Measurements from ENCODE around the gene RET. TPM values are rescaled to one million over a fixed set of nuclear protein-coding genes. Genes with fewer than 3 reads are reported as not detected.

The RET gene
- total RNA-seq = 0.94 TPM
- long read RNA-seq, full-length matches to known transcripts = 1 of 4 reads
- long read RNA-seq, partial matches to known transcripts = 1 of 4 reads
- long read RNA-seq, other reads (novel, unspliced or antisense) = 2 of 4 reads

GRCh38 chr10:43076876-43077420 is at the start of gene RET:
RET (plus strand) TSS chr10:43077069; CDS start chr10:43077259, 190 bp downstream.
- intact Hi-C loops (cut with DNase I) = loop anchor here (5.0 kb wide), 1 partner anchor 210 kb away; no protein-coding TSS in a partner anchor
- no peak for DNase-seq (ENCODE audit: low spot score)

GRCh38 chr10:43027331-43027955 is 49.4 kb upstream of the RET start:
- DNase-seq (ENCODE audit: low spot score) = no peak
- intact Hi-C loops (cut with DNase I) = no loop called here

- intact Hi-C loops (cut with DNase I) = no loop called here
- DNase-seq (ENCODE audit: low spot score) = no peak
Measured at GRCh38 chr10:43028143-43028542, 48.7 kb upstream of the RET start.

- intact Hi-C loops (cut with DNase I) = no loop called here
- DNase-seq (ENCODE audit: low spot score) = no peak
Measured at GRCh38 chr10:43029043-43029442, 47.8 kb upstream of the RET start.

- DNase-seq (ENCODE audit: low spot score) = no peak
- intact Hi-C loops (cut with DNase I) = no loop called here
Measured at GRCh38 chr10:43032613-43033012, 44.3 kb upstream of the RET start.

- intact Hi-C loops (cut with DNase I) = no loop called here
- DNase-seq (ENCODE audit: low spot score) = no peak
Measured at GRCh38 chr10:43035800-43036199, 41.1 kb upstream of the RET start.

GRCh38 chr10:43036481-43037428 is 40.1 kb upstream of the RET start:
- intact Hi-C loops (cut with DNase I) = no loop called here
- DNase-seq (ENCODE audit: low spot score) = no peak

GRCh38 chr10:43037440-43037839 is 39.4 kb upstream of the RET start:
- intact Hi-C loops (cut with DNase I) = no loop called here
- DNase-seq (ENCODE audit: low spot score) = peak; percentile 50

GRCh38 chr10:43037942-43038782 is 38.7 kb upstream of the RET start:
- peak; percentile 43 for DNase-seq (ENCODE audit: low spot score)
- intact Hi-C loops (cut with DNase I) = no loop called here

GRCh38 chr10:43038783-43039623 is 37.9 kb upstream of the RET start:
- DNase-seq (ENCODE audit: low spot score) = peak; percentile 54
- intact Hi-C loops (cut with DNase I) = no loop called here

- peak; percentile 66 for DNase-seq (ENCODE audit: low spot score)
- intact Hi-C loops (cut with DNase I) = no loop called here
Measured at GRCh38 chr10:43039624-43040481, 37.0 kb upstream of the RET start.

GRCh38 chr10:43040482-43041256 is 36.2 kb upstream of the RET start:
- intact Hi-C loops (cut with DNase I) = no loop called here

GRCh38 chr10:43041422-43042342 is 35.2 kb upstream of the RET start:
- intact Hi-C loops (cut with DNase I) = no loop called here

More at GRCh38 chr10:43040482-43041256, 36.2 kb upstream of the RET start:
- DNase-seq (ENCODE audit: low spot score) = peak; percentile 64

GRCh38 chr10:43042503-43043341 is 34.1 kb upstream of the RET start:
- intact Hi-C loops (cut with DNase I) = no loop called here
- peak; percentile 73 for DNase-seq (ENCODE audit: low spot score)

More at GRCh38 chr10:43041422-43042342, 35.2 kb upstream of the RET start:
- DNase-seq (ENCODE audit: low spot score) = peak; percentile 54

- intact Hi-C loops (cut with DNase I) = no loop called here
- peak; percentile 65 for DNase-seq (ENCODE audit: low spot score)
Measured at GRCh38 chr10:43043342-43043772, 33.5 kb upstream of the RET start.
